ENCODE results near the gene EPB41L3. TPM values are rescaled to one million over a fixed set of nuclear protein-coding genes. Genes with fewer than 3 reads are reported as not detected.
A peak's percentile ranks its signal among the peaks of the same experiment; 100 is the strongest.
"Not testable (repeated sequence)": the region's sequence is repeated elsewhere in the genome, so short reads cannot be mapped to it uniquely, and the experiment has no call there.

Gene EPB41L3
- polyA plus RNA-seq, 1 donor, result 131 TPM

DNA sequence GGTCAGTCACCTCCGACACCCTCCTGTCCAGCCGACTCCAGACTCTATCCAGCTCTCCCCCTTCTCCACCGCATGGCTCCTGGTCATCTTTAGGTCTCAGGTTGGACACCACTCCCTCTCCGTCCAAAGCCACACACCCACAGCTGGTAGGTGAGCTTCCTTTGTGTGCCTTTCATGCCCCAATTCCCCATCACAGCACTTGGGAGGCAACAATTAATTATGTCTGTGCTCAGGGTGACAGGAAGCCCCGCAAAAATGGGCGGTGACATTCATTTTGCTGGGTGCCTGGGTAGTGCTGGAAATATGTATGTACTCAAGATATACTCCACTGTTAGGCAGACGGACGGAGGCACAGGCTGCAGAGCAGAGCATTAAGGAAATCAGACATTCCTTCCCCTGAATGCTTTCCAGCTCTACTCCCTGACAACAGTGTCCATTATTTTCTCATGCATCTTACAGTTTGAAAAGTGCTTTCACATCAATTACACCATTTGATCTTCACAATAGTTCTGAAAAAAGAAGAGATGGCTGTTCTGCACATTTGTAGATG lies 13.1 kb downstream of the EPB41L3 start:
- DNase-seq, result no peak

DNA sequence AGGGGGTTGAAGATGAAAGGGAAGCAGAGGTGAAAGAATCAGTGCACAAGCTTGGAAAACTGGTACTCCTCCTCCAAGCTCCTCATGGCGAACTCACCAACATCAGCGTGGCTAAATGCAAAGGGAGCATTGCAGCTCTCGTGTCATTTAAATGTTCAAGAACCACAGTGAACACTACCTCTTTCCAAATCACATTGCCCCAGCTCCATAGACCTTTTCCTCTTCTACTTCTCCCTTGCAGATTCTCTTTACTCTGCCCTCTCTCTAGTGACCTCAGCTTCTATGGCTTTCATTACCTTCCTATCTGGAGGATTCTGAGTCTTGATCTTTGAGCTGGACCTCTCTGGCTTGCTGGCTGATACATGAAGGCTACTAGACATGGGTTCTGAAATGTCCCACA lies 14.3 kb downstream of the EPB41L3 start:
- no peak for DNase-seq

DNA sequence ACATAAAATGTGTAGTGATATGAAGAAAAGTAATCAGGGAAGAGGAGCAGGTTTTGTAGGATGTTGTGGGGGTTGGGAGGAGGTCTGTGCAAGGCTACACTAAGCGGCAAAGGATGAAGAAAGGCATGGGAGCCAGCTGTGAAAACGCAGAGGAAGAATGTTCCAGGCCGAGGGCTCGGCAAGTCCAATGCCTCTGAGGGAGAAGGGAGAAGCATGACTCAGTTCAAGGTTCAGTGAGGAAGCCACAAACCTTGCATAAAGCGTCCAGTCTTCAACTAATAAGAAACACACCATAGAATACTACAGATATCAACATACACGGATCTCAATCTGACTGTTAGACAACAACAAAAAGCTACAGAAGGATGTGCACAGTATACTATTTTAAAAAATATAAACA lies 16.2 kb downstream of the EPB41L3 start:
- no peak for DNase-seq

DNA sequence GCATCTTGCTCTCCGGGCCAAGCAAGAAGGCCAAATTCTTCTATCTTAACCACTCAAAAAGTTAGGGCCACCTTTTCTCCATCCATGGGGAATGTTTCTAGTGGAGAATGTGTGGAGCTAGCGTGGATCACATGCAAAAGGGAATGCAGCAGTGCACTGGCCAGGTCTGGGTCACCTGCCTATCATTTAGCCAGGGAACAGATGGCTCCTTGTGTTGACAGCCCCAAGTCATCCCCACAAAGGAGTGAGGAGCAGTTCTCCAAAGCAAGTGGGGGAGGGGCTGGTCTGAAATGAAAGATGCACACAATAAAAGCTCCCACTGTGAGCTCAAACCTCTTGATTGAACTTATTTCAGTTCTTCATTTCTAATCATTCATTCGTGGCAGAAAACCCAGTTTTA lies 19.1 kb downstream of the EPB41L3 start:
- DNase-seq, result no peak

DNA sequence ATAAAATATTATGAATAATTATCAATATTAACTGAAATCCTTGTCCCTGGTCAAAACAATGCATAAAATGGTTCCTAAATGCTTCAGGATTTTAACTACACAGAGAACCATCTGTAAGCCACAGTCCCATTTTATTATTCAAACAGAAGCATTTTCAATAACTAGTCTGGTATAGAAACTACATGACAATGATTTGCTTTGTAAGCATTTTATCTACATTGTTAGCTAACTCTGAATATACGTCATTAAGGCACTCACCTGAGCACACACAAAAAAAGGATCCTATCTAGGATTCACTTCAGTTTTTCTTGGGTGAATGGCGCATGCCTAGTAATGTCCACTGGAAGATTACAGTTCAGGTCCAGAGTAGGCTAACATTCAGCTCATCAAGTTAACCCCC lies 22.8 kb downstream of the EPB41L3 start:
- no peak for DNase-seq

DNA sequence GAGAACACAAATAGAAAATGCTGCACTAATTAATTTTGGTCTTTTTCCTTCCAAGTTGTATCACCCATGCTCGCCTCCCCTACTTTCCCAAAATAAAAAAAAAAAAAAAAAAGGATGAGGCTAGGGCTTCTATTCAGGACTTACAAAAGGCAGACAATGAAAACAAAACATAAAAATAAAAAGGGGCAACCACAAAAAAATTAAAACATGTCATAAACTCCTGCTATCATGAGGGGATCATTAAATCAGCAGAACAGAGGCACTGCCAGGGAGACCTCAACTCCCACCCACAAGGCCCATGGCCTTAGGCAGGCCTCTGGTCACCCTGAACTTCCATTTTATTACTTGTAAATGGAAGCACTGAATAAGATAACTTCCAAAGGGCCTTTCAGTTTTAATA lies 23.3 kb downstream of the EPB41L3 start:
- no peak for DNase-seq

DNA sequence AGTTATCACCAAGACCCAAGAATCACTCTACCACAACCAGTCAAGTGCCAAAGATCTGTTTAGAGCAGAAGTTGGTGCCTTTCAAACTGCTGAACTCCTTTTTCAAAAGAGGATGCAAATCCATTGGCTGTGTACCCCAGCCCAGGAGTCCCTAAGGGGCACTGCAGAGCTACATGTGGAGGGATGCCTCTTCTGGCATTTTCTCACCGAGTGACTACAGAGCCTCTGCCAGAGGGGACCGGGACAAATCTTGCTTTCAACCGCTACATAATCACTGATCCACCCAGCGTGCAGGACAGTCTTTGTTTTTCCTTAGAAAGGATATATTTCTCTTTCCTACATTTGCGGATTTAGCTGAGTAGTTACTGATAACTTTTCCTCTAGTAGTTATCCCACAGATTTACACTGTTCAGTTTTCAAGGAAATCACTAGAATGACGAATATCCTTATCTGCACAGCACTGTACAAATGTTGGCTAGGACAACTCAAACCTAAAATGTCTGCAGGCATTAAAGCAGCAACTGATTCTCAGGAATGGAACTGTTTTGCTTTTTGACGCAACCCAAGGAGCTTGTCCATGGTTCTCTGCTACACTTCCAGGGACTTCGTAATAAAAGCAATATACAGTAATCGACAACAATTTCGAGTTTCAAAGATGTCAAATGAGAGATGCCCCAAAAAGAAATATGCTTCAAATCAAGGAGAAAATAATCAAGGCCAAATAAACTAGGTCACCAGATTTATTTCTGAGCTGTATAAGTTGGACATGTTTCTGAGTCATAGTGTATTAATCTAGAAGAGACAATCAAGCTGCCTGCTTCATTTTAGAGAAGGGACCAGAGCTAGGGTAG lies 24.1 kb downstream of the EPB41L3 start:
- DNase-seq, result peak; percentile 23

DNA sequence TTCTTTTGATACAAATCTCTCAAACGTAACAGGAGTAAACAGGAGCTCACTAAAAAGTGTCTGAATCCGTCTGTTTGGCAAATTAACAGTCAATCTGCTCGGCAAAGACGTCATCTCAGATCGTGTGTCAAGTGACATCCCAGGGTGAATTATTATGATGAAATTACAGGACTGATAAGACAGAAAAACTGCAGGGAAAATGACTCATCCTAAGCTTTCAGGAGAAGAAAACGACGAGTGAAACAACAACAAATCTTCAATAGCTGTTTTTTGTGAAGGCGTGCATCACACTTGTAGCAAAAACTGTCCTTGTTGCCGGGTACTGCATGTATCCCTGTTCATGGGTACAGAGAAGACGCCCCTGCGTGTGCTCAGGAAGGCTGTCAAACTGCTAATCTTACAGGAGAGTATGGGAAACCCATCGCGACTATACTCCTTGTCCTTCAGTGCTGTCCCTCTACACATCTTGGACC lies 24.9 kb downstream of the EPB41L3 start:
- no peak for DNase-seq

DNA sequence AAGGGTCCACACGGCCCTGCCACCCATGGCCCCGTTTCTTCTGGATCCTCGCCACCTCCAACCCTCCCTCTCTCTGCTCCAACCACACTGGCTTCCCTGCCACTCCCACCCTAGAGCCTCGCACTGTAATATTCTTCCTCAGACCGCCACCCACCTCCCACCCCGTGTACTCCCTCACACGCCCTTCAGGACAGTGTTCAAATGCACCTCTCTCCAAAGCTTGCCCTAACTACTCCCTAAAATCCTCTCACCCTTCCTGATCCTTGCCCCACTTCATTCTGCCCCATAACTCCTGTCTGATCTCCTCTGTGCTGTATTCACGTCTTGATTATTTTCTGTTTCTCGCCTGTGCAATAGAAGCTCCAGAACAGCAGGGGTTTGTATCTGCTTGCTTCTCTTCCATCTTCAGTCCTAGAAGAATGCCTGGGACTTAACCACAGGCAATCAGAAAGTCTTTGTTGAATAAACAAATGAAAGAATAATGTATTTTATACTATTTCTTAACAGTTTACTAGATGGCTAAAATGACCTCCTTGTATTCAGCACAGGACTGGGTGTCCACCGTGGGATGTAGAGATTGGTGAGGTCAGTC lies 25.5 kb downstream of the EPB41L3 start:
- no peak for DNase-seq

DNA sequence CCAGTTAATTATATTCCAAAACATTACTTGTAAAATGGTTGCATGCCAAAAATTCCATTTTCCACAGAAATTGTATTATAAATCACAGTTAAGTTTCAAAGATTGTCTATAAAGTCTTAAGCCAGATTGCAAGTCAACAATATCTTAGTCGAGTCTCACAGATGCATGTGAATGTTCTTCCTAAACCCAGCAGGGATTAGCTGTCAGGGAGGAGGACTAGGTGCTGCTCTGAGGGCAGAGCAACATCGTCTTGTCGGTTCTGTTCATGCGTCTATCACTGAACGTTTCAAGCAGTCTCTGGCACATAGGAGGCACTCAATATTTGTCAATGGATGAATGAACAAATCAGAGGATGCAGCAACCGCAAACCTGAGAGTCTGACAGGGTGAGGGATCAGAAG lies 27.0 kb downstream of the EPB41L3 start:
- no peak for DNase-seq

DNA sequence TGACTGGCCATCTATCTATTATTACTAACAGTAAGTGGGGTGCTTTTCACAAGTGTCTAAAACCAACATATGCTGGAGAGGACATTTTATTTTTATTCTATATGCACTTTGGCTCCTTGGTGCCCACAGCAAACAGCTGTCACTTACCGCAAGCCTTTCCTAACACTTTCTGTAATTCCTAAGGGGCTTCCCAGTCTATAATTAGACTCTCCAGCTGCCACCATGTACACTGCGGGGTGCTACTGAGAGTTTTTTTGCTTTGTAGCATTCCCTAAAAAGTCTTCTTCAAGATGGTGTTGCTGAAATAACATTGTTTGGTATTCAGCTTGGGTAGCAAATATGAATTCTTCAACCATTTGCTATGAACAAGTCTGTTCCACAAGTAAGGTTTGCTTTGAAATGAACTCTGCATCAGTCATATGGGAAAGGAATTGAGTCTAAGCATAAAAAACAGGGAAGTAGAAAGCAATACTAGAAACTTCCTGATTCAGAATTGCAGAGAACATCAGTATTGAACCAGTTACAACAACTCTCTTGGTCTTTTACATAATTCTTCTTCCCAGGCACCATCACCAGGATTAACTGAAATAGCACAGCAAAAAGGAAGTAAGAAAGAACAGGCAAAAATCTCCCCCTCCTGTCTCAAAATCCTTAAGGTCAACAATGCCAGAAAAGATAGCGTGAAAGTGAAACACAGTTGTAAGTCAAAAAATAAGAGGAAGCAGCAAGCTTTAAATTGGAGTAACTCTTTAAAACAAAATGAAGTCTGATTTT lies 28.6 kb downstream of the EPB41L3 start:
- no peak for DNase-seq

DNA sequence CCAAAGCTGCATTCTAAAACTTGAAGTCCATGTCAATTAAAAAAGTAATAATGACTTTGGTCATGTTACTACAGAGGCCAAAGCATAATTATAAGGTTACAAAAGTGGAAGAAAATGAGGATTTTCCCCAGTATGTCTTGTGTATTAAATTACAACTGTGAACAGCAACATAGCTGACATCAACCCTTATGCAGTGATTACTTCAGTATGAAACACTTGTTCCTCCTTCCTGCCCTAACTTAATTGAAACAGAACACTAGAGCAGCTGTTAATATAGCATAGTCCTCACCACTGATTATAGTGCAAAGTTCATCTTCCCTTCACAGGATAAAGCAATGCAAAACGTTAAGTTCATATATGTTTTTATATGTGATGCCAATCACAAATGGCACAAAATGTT lies 29.9 kb downstream of the EPB41L3 start:
- DNase-seq, result no peak

DNA sequence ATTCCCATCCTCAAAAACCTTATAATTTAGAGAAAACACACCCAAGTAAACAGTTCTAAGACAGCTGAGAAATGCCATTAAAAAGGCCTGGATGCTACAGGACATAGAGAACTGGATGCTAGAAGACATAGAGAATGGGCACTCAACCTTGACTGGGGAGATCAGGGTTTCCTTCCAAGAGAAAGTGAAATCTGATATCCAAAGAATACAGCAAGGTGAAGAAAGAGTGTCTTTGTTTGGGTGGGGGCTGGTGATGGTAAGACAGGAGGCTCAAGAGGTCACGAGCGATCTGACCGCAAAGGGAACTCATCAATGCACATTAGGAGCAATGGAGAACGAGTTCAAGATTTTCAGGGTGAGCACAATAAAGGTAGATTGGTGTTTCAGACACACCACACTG lies 31.6 kb downstream of the EPB41L3 start:
- no peak for DNase-seq

DNA sequence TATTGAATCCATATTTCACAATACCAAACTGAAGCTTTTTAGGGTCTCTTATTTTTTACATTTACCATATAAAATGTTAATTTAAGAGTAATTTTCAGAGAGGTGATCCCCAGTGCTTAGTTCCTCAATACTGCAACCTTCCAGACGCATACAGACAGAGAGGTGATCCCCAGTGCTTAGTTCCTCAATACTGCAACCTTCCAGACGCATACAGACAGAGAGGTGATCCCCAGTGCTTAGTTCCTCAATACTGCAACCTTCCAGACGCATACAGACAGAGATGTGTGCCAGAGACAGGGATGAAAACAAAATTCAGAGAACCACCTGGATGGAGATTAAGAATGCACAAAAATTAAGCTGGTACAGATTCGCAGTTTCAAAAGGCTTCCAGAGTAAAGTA lies 32.3 kb downstream of the EPB41L3 start:
- DNase-seq, result not testable (repeated sequence)

DNA sequence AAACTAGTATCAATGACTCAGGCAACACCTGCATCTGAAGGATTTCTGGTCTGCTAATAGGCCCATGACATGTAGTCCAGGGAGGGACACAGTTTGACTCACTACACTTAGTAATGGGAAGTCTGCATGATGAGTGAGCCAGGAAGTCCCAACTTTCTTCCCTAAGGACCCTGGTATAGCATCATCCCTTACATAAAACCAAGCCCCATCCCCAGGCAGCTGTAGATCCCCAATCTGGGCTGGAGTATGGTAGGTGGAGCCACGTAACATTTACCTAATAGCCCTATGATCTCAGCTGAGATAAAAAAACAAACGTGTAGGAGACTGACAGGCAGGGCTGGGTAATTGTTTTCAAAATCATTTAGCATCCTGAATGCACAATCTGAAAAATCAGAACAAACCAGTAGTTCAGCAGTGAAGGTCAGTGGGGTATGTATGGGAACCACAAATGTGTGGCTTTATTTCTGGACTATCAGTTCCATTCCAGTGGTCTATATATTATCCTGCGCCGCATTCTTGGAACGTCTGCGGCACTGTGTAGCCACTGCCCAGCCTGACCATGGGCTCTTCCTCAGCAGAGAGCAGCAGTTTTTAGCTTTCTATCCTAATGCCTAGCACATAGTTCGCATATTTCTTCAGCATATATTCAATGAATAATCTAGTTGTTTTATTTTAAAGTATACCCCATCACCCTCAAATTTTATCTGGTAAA lies 33.5 kb downstream of the EPB41L3 start:
- no peak for DNase-seq

DNA sequence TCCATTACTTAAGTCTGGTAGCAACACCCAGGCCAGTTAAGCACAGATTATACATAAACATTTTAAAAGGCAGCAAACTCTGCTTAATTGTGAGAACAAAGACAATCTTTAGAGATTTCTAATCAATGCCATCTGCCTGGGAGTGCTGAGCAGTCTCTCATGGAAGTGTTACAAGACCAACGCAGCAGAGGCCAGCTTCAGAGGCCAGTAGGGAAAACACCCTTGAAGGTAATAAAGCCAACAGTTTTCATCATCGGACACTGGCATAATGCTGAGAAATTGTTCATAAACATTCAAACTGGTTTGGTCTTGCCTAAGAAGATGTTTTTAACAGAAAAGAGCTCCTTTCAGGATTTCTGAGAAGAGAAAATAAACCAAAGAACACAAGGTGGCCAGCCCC lies 35.0 kb downstream of the EPB41L3 start:
- DNase-seq, result no peak

DNA sequence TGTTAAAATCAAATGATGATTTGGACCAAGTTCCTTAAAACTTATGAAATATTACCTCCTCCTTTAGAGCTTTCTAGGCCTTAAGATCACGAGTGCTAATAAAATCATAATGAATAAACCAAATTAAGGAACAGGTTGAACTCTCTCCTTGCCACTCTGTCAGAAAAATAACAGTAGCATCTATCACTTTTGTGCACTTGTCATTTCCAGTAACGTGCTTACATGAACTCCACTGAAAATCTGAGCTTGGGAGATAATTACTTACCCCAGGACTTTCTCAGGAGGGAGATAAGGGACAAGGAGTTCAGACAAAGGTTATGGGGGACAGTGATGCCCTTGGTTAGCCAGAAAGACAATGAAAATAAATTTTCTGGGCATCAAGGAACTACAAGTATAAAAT lies 36.0 kb downstream of the EPB41L3 start:
- no peak for DNase-seq

DNA sequence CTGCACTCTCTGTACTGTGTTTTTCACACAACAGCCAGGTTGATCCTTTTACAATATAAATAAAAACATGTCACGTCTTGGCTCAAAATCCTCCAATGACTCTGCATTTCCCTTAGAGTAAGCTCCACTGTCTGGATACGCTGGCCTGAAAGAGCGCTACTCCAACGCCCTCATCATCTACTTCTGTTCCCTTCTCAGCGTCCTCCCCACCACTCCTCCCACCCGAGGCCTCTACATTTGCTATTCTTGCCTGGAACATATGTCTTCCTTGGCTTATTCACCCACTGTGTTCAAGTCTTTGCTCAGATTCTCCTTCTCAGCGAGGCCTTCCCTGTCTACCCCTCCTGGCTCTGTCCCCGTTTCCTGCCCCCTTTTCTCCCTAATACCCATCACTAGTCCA lies 37.6 kb downstream of the EPB41L3 start:
- no peak for DNase-seq

DNA sequence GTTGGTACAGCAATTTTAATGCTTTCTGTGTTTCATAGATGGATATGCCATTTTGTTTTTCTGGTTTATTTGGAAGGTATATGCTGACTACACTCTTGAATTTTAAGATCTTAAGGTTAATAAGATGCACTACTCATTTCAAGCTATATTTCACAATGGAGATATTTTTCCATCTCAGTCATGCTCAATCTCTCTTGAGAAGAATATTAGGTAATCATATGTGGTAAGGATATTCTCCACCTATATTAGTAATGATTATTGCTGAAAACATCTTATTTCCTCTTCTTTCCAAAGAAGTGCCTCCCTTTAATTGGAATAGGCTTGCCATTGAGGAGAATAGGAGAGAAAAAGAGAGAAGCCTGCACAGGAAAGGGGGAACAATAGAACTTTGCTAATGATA lies 40.1 kb downstream of the EPB41L3 start:
- no peak for DNase-seq

DNA sequence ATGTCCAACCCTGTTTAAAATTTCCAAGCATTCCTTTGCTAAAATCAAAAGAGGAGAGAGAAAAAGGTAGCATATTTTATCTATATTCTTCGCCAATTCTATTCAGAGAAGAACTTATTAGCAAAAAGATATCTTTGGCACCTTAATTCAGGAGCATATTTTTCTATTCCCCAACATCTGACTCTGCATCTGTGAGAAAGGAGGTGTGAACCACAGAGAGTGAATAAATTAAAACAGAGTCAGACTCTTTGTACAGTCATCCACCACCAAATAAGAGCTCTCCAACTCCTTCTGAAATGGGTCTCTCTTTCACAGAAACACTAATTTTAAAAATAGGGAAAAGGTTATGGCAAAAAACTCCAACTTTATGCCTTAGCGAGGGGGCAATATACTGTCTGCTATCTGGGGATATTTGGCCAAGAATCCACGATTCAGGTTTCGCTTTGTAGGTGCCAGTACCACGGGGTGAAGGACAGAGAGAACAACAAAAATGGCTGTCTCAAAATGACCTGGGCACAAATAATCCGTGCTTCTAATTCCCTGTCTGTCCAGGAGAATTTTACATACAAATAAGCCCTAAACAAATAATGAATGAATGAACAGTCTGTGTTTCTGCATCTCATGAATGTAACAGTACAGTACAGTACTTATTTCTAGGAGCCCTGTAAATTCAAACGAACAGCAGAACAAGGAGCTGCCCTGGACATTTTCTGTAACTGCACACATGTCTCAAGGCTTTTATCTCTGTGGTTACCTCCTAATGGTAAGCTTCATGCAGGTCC lies 43.4 kb downstream of the EPB41L3 start:
- DNase-seq, result no peak

DNA sequence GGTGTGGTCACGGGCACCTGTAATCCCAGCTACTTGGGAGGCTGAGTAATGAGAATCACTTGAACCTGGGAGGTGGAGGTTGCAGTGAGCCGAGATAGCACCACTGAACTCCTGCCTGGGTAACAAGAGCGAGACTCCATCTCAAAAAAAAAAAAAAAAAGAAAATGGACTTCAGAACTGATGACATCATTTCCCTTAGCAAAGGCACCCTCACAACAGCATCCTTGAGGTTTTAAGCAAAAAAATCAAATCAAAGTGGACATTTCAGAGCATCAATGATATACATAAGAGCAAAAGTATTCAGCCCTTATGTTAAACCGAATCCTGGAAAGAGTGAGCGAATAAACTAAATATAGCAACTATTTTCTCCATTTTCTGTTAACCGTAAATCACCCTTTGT lies 45.3 kb downstream of the EPB41L3 start:
- DNase-seq, result no peak

DNA sequence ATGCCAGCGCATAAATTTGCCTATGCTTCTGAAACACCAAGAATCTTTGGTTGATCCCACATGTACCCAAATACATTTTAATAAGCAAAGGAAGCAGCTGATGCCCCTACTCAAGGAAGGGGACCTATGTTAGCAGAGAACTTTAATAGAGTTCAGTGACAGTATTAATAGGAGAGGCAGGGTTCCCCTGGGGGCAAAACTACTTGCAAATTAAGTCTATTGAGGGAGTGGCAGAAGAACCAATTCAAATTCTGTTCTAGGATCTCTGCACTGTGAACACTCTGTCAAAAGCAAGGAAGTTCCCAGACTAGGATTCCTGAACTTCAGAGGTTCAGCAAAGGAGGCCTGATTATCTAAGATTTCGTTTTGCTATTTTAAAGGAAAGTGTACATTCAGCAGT lies 47.5 kb downstream of the EPB41L3 start:
- DNase-seq, result no peak

All from hindlimb muscle (tissue), 1 donor.